Sigmoid colon (tissue), 7 donors: ENCODE results near the gene DUSP22. TPM values are rescaled to one million over a fixed set of nuclear protein-coding genes. Genes with fewer than 3 reads are reported as not detected.

Experiments used
- DNase-seq: peaks from one replicate; pipeline ENCODE4 v3.0.0-alpha.2; 2019
- H3K27ac ChIP-seq, 4 donors: fragments of 200-600 bp; sonication (generic); one replicate each; pipeline ENCODE4 v1.5.1; 2016 to 2019; ENCODE audit warnings: mild to moderate bottlenecking in 1 of 4
- H3K27me3 ChIP-seq, 3 donors: fragments of 200-600 bp; sonication (generic); one replicate each; pipeline ENCODE4 v1.5.1; 2019; ENCODE audit warnings: mild to moderate bottlenecking in 1 of 3
- H3K36me3 ChIP-seq, 4 donors: fragments of 200-600 bp; sonication (generic); one replicate each; pipeline ENCODE4 v1.5.1; 2016 to 2019
- H3K4me1 ChIP-seq, 4 donors: fragments of 200-600 bp; sonication (generic); one replicate each; pipeline ENCODE4 v1.5.1; 2017 to 2019
- H3K4me3 ChIP-seq, 4 donors: fragments of 200-600 bp; sonication (generic); one replicate each; pipeline ENCODE4 v1.5.1; 2017 to 2019; ENCODE audit warnings: mild to moderate bottlenecking in 2 of 4, moderate library complexity in 1 of 4
- H3K9me3 ChIP-seq, 4 donors: fragments of 200-600 bp in 3 of 4; sonication (generic) in 3 of 4; one replicate each; pipeline versions ENCODE4 v1.5.1 to v1.6.1; 2013 to 2019
- EP300 ChIP-seq, 4 donors: sonication (generic); formaldehyde crosslinking; IDR thresholded peaks; one replicate each; pipeline ENCODE4 v1.6.1; 2017; ENCODE audit warnings: antibody characterized with exemption in 4 of 4
- POLR2A ChIP-seq, 2 donors: fragments of 450-650 bp; IDR thresholded peaks; one replicate each; pipeline ENCODE4 v1.6.1; 2016; ENCODE audit warnings: antibody characterized with exemption in 2 of 2, mild to moderate bottlenecking in 2 of 2, moderate library complexity in 2 of 2
- POLR2AphosphoS5 ChIP-seq, 4 donors: sonication (generic); formaldehyde crosslinking; IDR thresholded peaks; one replicate each; pipeline ENCODE4 v1.6.1; 2017; ENCODE audit warnings: antibody characterized with exemption in 4 of 4
- WGBS, 2 donors: extraction: QIAGEN DNeasy Blood & Tissue Kit; methylation state at CpG; one replicate each; pipeline ENCODE4 v1.1.7; 2013; 5-methylcytosine and 5-hydroxymethylcytosine counted together
- intact Hi-C: fragments of 100-400 bp; cut with DNase I; formaldehyde crosslinking; loops from one replicate; pipeline ENCODE4 v1.15.1; 2023
- polyA plus RNA-seq, 3 donors: library from polyadenylated mRNA; stranded (reverse); fragments of 200-250 nt; gene quantifications; one replicate each; pipeline ENCODE4 v1.2.3, GENCODE V29; 2013
- total RNA-seq, 4 donors: library from RNA; depleted of rRNA; stranded (reverse); fragments of >200 nt; gene quantifications; one replicate each; pipeline ENCODE4 v1.1.0, GENCODE V29; 2016
- TF ChIP-seq, protein P1 (sequence below), 4 experiments: fragments of 450-650 bp in 3 of 4; fragments of 200-600 bp in 1 of 4; IDR thresholded peaks; one replicate each; pipeline ENCODE4 v1.5.1; 2016 to 2019; ENCODE audit warnings: antibody characterized with exemption in 4 of 4, mild to moderate bottlenecking in 3 of 4, moderate library complexity in 2 of 4
- donor health status: healthy with polysubstance abuse.
- donor health status: Bipolar disorder and iron deficiency.
- donor health status: healthy.

Gene DUSP22
- total and polyA plus RNA-seq, 7 donors, result 15.7 to 113 (median 55.6) TPM

- H3K4me3 ChIP-seq, result no peak overlapping the region
- no peaks in the 10 kb centered on the region for H3K36me3 ChIP-seq
- WGBS, 2 donors, result 90 to 92% methylated on average over 10 of the region's 10 CpGs
- no peak overlapping the region for H3K27ac ChIP-seq
- no peak for TF ChIP-seq POLR2AphosphoS5 (IDR thresholded peaks at IDR 0.05)
- TF ChIP-seq POLR2A (IDR thresholded peaks at IDR 0.05), result no peak
- H3K4me1 ChIP-seq, result no peaks in the 10 kb centered on the region
- H3K27me3 ChIP-seq, result peaks cover 0 to 43% (median 4%) of the 10 kb centered on the region in 3 donors
- intact Hi-C loops, result no loop called here
- no peaks in the 10 kb centered on the region for H3K9me3 ChIP-seq
- DNase-seq, result no peak
Measured at GRCh38 chr6:385614-386013, 93.3 kb downstream of the DUSP22 start.

DNA sequence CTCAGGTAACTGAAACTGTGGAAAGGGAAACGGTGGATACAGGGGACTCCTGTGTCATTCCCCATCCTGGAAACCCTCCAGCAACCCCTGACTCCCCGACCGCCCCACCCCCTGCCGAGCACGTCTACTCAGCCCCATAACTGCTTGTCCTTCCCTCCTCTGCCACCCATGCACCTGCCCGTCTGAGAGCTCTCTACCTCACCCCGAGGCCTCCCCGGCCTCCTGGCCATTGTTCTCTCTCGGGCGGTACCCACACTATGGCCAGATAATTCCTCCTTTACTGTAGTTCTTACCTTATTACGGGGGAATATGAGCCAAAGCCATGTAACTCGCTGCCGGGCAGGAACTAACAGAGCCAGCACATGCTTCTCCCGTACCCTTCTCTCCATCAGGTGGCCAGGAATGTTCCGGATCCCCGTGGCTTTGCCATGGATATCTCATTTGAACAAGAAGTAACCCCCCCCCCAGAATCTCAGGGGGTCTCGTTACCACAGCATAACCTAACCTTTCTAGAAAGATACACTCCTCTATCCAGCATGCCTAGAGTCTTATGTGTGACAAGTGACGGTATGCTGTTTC, 94.5 kb downstream of the DUSP22 start:
- no peak for DNase-seq
- no peak overlapping the region for H3K4me3 ChIP-seq
- no peak overlapping the region for H3K27ac ChIP-seq
- WGBS, 2 donors, result 78 to 90% methylated on average over 18 of the region's 18 CpGs
- peaks cover 6 to 51% (median 13%) of the 10 kb centered on the region in 3 donors for H3K27me3 ChIP-seq
- no peaks in the 10 kb centered on the region for H3K9me3 ChIP-seq
- H3K36me3 ChIP-seq, result no peaks in the 10 kb centered on the region
- H3K4me1 ChIP-seq, result peaks cover 0 to 11% (median 9%) of the 10 kb centered on the region in 4 donors
- TF ChIP-seq, protein P1, sequence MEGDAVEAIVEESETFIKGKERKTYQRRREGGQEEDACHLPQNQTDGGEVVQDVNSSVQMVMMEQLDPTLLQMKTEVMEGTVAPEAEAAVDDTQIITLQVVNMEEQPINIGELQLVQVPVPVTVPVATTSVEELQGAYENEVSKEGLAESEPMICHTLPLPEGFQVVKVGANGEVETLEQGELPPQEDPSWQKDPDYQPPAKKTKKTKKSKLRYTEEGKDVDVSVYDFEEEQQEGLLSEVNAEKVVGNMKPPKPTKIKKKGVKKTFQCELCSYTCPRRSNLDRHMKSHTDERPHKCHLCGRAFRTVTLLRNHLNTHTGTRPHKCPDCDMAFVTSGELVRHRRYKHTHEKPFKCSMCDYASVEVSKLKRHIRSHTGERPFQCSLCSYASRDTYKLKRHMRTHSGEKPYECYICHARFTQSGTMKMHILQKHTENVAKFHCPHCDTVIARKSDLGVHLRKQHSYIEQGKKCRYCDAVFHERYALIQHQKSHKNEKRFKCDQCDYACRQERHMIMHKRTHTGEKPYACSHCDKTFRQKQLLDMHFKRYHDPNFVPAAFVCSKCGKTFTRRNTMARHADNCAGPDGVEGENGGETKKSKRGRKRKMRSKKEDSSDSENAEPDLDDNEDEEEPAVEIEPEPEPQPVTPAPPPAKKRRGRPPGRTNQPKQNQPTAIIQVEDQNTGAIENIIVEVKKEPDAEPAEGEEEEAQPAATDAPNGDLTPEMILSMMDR (IDR thresholded peaks at IDR 0.05), result no peak
- TF ChIP-seq POLR2AphosphoS5 (IDR thresholded peaks at IDR 0.05) (no peak), POLR2A (IDR thresholded peaks at IDR 0.05) (no peak), EP300 (IDR thresholded peaks at IDR 0.05) (no peak)
- intact Hi-C loops, result no loop called here

- Histone ChIP-seq H3K27ac (no peak overlapping the region), H3K9me3 (no peaks in the 10 kb centered on the region), H3K36me3 (no peaks in the 10 kb centered on the region), H3K4me3 (no peak overlapping the region), H3K27me3 (peaks cover 12 to 57% (median 19%) of the 10 kb centered on the region in 3 donors), H3K4me1 (peaks cover 0 to 16% (median 15%) of the 10 kb centered on the region in 4 donors)
- intact Hi-C loops, result no loop called here
- 70 to 77% methylated on average over 11 of the region's 11 CpGs for WGBS, 2 donors
- no peak for TF ChIP-seq POLR2A (IDR thresholded peaks at IDR 0.05)
- TF ChIP-seq POLR2AphosphoS5 (IDR thresholded peaks at IDR 0.05), result no peak
- no peak for TF ChIP-seq EP300 (IDR thresholded peaks at IDR 0.05)
- TF ChIP-seq, protein P1 (IDR thresholded peaks at IDR 0.05), result no peak
- DNase-seq, result no peak
Measured at GRCh38 chr6:387293-387741, 95.0 kb downstream of the DUSP22 start.

- intact Hi-C loops, result no loop called here
- Histone ChIP-seq H3K36me3 (no peaks in the 10 kb centered on the region), H3K27me3 (peaks cover 20 to 67% (median 29%) of the 10 kb centered on the region in 3 donors), H3K27ac (no peak overlapping the region), H3K4me3 (no peak overlapping the region), H3K9me3 (no peaks in the 10 kb centered on the region), H3K4me1 (peaks cover 0 to 27% (median 25%) of the 10 kb centered on the region in 4 donors)
- 77 to 87% methylated on average over 10 of the region's 10 CpGs for WGBS, 2 donors
- no peak for DNase-seq
- TF ChIP-seq POLR2A (IDR thresholded peaks at IDR 0.05) (no peak), EP300 (IDR thresholded peaks at IDR 0.05) (no peak), POLR2AphosphoS5 (IDR thresholded peaks at IDR 0.05) (no peak)
- TF ChIP-seq, protein P1 (IDR thresholded peaks at IDR 0.05), result no peak
Measured at GRCh38 chr6:388202-388903, 96.1 kb downstream of the DUSP22 start.

DNA sequence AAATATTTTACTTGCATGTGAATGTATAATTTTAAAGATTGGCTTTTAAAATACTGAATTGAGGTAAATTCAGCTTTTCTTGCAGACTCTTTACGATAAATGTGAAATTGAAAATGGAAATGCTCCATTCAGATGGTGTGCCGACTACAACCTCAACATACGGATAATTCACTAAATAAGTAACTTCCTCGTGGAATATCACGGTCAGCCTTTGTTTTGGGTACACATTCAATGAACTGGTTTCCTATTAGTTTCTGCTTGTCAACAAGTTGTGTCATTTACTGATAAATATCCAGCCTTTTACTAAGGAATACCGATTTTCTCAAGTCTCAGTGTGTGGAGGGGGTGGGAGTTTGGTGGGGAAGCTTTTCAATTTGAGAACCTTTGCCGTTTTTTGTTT, 96.9 kb downstream of the DUSP22 start:
- intact Hi-C loops, result no loop called here
- Histone ChIP-seq H3K9me3 (no peaks in the 10 kb centered on the region), H3K27me3 (peaks cover 26 to 75% (median 37%) of the 10 kb centered on the region in 3 donors), H3K36me3 (no peaks in the 10 kb centered on the region), H3K27ac (no peak overlapping the region), H3K4me3 (no peak overlapping the region), H3K4me1 (peaks cover 0 to 33% (median 29%) of the 10 kb centered on the region in 4 donors)
- 62 to 85% methylated on average over 7 of the region's 7 CpGs for WGBS, 2 donors
- DNase-seq, result no peak
- TF ChIP-seq, protein P1 (IDR thresholded peaks at IDR 0.05), result no peak
- TF ChIP-seq POLR2AphosphoS5 (IDR thresholded peaks at IDR 0.05) (no peak), EP300 (IDR thresholded peaks at IDR 0.05) (no peak), POLR2A (IDR thresholded peaks at IDR 0.05) (no peak)
